Neural crest cell (in vitro differentiated cells): ENCODE results near the gene CCDC74B. TPM values are rescaled to one million over a fixed set of nuclear protein-coding genes. Genes with fewer than 3 reads are reported as not detected.
"Not testable (repeated sequence)": the region's sequence is repeated elsewhere in the genome, so short reads cannot be mapped to it uniquely, and the experiment has no call there.

Experiments used
- DNase-seq: peaks from one replicate; pipeline ENCODE4 v3.0.0; 2021; ENCODE audit warnings: low read depth, mixed read lengths, low spot score
- H3K27ac Mint-ChIP-seq: one replicate; pipeline ENCODE4 v1.8.0; 2021; ENCODE audit warnings: mild to moderate bottlenecking, mixed read lengths; ENCODE audit not compliant: unreplicated experiment
- H3K27me3 Mint-ChIP-seq: 2 replicates; pipeline ENCODE4 v1.8.0; 2021; ENCODE audit warnings: low read depth, mild to moderate bottlenecking, mixed read lengths
- H3K36me3 Mint-ChIP-seq: 2 replicates; pipeline ENCODE4 v1.8.0; 2021; ENCODE audit warnings: low read depth, mild to moderate bottlenecking, mixed read lengths
- H3K4me1 Mint-ChIP-seq: 2 replicates; pipeline ENCODE4 v1.8.0; 2021; ENCODE audit warnings: mixed read lengths
- H3K4me3 Mint-ChIP-seq: one replicate; pipeline ENCODE4 v1.8.0; 2021; ENCODE audit warnings: mild to moderate bottlenecking, mixed read lengths
- H3K9me3 Mint-ChIP-seq: 2 replicates; pipeline ENCODE4 v1.8.0; 2021; ENCODE audit warnings: mixed read lengths
- CTCF ChIP-seq: fragments of 200-600 bp; sonication (generic); conservative IDR thresholded peaks from 2 replicates; pipeline ENCODE4 v1.5.0; 2021; ENCODE audit warnings: antibody characterized with exemption, mild to moderate bottlenecking
- total RNA-seq: library from RNA; stranded (reverse); gene quantifications from 2 replicates; pipeline ENCODE4 v1.2.1, GENCODE V29; 2021

CCDC74B gene
- total RNA-seq, 1 donor from 2014 or later: 12.6 TPM

- no peak overlapping the region for H3K4me3 Mint-ChIP-seq
- H3K9me3 Mint-ChIP-seq: no peaks in the 10 kb centered on the region
- H3K4me1 Mint-ChIP-seq: peaks cover 13% of the 10 kb centered on the region
- peaks cover 3% of the 10 kb centered on the region for H3K36me3 Mint-ChIP-seq
- TF ChIP-seq CTCF: no peak
- H3K27me3 Mint-ChIP-seq: no peaks in the 10 kb centered on the region
- no peak overlapping the region for H3K27ac Mint-ChIP-seq
- no peak for DNase-seq
These were observed 41.5 kb upstream of the CCDC74B start for GRCh38 chr2:130186391-130186790.

GRCh38 chr2:130185896-130186295 lies 41.0 kb upstream of the CCDC74B start:
- no peaks in the 10 kb centered on the region for H3K9me3 Mint-ChIP-seq
- H3K27me3 Mint-ChIP-seq: no peaks in the 10 kb centered on the region
- no peak for DNase-seq
- no peak overlapping the region for H3K27ac Mint-ChIP-seq
- no peak overlapping the region for H3K4me3 Mint-ChIP-seq
- no peak for TF ChIP-seq CTCF
- H3K4me1 Mint-ChIP-seq: peaks cover 14% of the 10 kb centered on the region
- H3K36me3 Mint-ChIP-seq: no peaks in the 10 kb centered on the region

GRCh38 chr2:130185436-130185835 lies 40.5 kb upstream of the CCDC74B start:
- Mint-ChIP-seq H3K4me1 (peaks cover 19% of the 10 kb centered on the region), H3K9me3 (no peaks in the 10 kb centered on the region), H3K36me3 (no peaks in the 10 kb centered on the region), H3K27me3 (no peaks in the 10 kb centered on the region), H3K27ac (no peak overlapping the region), H3K4me3 (peak overlapping the region; percentile 61)
- no peak for DNase-seq
- no peak for TF ChIP-seq CTCF

- Mint-ChIP-seq H3K27me3 (no peaks in the 10 kb centered on the region), H3K36me3 (no peaks in the 10 kb centered on the region), H3K4me1 (peaks cover 19% of the 10 kb centered on the region), H3K27ac (peak overlapping the region; percentile 93), H3K4me3 (peak overlapping the region; percentile 90), H3K9me3 (no peaks in the 10 kb centered on the region)
- no peak for TF ChIP-seq CTCF
- peak; percentile 46 for DNase-seq
These were observed 38.8 kb upstream of the CCDC74B start for GRCh38 chr2:130183512-130184373.

- Mint-ChIP-seq H3K4me1 (peaks cover 19% of the 10 kb centered on the region), H3K27ac (peak overlapping the region; percentile 50), H3K4me3 (peak overlapping the region; percentile 90)
- not testable (repeated sequence) for H3K27me3 Mint-ChIP-seq, H3K9me3 Mint-ChIP-seq, H3K36me3 Mint-ChIP-seq
- DNase-seq: peak; percentile 15
These were observed 38.1 kb upstream of the CCDC74B start for GRCh38 chr2:130182826-130183511.
